ACC112 (cell line): ENCODE results near the gene UAP1L1.
"Not testable (repeated sequence)": the region's sequence is repeated elsewhere in the genome, so short reads cannot be mapped to it uniquely, and the experiment has no call there.

Source experiments
- H2AFZ ChIP-seq: fragments of 200-600 bp; sonication (generic); one replicate; pipeline ENCODE4 v1.6.0; 2017; ENCODE audit warnings: antibody characterized with exemption, low read length; ENCODE audit not compliant: unreplicated experiment
- H3K27ac ChIP-seq: fragments of 200-600 bp; sonication (generic); 2 replicates; pipeline ENCODE4 v1.5.1; 2014; ENCODE audit warnings: low read depth, mild to moderate bottlenecking, antibody characterized with exemption, low read length, moderate library complexity
- H3K27me3 ChIP-seq: fragments of 200-600 bp; sonication (generic); 2 replicates; pipeline ENCODE4 v1.6.1; 2014; ENCODE audit warnings: mild to moderate bottlenecking, antibody characterized with exemption, low read length, moderate library complexity, mixed read lengths; ENCODE audit not compliant: insufficient read depth
- H3K36me3 ChIP-seq: fragments of 200-600 bp; sonication (generic); 2 replicates; pipeline ENCODE4 v1.6.1; 2016; ENCODE audit warnings: mild to moderate bottlenecking, antibody characterized with exemption, low read length, moderate library complexity, mixed read lengths; ENCODE audit not compliant: insufficient read depth
- H3K4me1 ChIP-seq: fragments of 200-600 bp; sonication (generic); one replicate; pipeline ENCODE4 v1.6.1; 2016; ENCODE audit warnings: low read length, mixed read lengths; ENCODE audit not compliant: insufficient read depth, unreplicated experiment, control insufficient read depth
- H3K4me3 ChIP-seq: fragments of 200-600 bp; sonication (generic); 2 replicates; pipeline ENCODE4 v1.5.1; 2014; ENCODE audit warnings: mild to moderate bottlenecking, low read depth, low read length
- H3K79me2 ChIP-seq: fragments of 200-600 bp; sonication (generic); one replicate; pipeline ENCODE4 v1.6.0; 2016; ENCODE audit warnings: low read length; ENCODE audit not compliant: control insufficient read depth, unreplicated experiment, insufficient read depth

UAP1L1 gene

GRCh38 chr9:137118092-137118603 lies 40.8 kb downstream of the UAP1L1 start:
- not testable (repeated sequence) for H3K4me3 ChIP-seq, H3K79me2 ChIP-seq, H3K27ac ChIP-seq, H2AFZ ChIP-seq, H3K36me3 ChIP-seq, H3K4me1 ChIP-seq, H3K27me3 ChIP-seq

GRCh38 chr9:137121927-137122795 lies 44.8 kb downstream of the UAP1L1 start:
- not testable (repeated sequence) for H3K79me2 ChIP-seq, H3K27ac ChIP-seq, H3K4me3 ChIP-seq, H2AFZ ChIP-seq, H3K27me3 ChIP-seq, H3K36me3 ChIP-seq, H3K4me1 ChIP-seq

GRCh38 chr9:137122796-137123467 lies 45.6 kb downstream of the UAP1L1 start:
- not testable (repeated sequence) for H3K79me2 ChIP-seq, H3K27me3 ChIP-seq, H2AFZ ChIP-seq, H3K4me1 ChIP-seq, H3K4me3 ChIP-seq, H3K27ac ChIP-seq, H3K36me3 ChIP-seq

- Histone ChIP-seq H3K27ac (no peak overlapping the region), H3K27me3 (no peaks in the 10 kb centered on the region), H3K4me1 (peaks cover 10% of the 10 kb centered on the region), H3K36me3 (no peaks in the 10 kb centered on the region), H3K79me2 (peaks cover 15% of the 10 kb centered on the region), H2AFZ (no peak overlapping the region), H3K4me3 (no peak overlapping the region)
Measured at GRCh38 chr9:137123468-137123837, 46.1 kb downstream of the UAP1L1 start.

GRCh38 chr9:137123952-137124462 lies 46.7 kb downstream of the UAP1L1 start:
- not testable (repeated sequence) for H3K27me3 ChIP-seq, H3K36me3 ChIP-seq, H3K27ac ChIP-seq, H3K4me3 ChIP-seq, H2AFZ ChIP-seq
- Histone ChIP-seq H3K4me1 (peaks cover 15% of the 10 kb centered on the region), H3K79me2 (peaks cover 20% of the 10 kb centered on the region)

GRCh38 chr9:137126786-137127185 lies 49.5 kb downstream of the UAP1L1 start:
- H3K36me3 ChIP-seq = no peaks in the 10 kb centered on the region
- H3K79me2 ChIP-seq = peaks cover 25% of the 10 kb centered on the region
- peaks cover 15% of the 10 kb centered on the region for H3K4me1 ChIP-seq
- H3K27ac ChIP-seq = no peak overlapping the region
- no peaks in the 10 kb centered on the region for H3K27me3 ChIP-seq
- no peak overlapping the region for H3K4me3 ChIP-seq
- no peak overlapping the region for H2AFZ ChIP-seq

GRCh38 chr9:137127301-137128157 lies 50.2 kb downstream of the UAP1L1 start:
- H3K27me3 ChIP-seq = no peaks in the 10 kb centered on the region
- peaks cover 25% of the 10 kb centered on the region for H3K79me2 ChIP-seq
- H2AFZ ChIP-seq = no peak overlapping the region
- H3K4me3 ChIP-seq = peak overlapping the region; percentile 80
- H3K36me3 ChIP-seq = no peaks in the 10 kb centered on the region
- H3K4me1 ChIP-seq = peaks cover 15% of the 10 kb centered on the region
- no peak overlapping the region for H3K27ac ChIP-seq

- Histone ChIP-seq H3K79me2 (peaks cover 25% of the 10 kb centered on the region), H3K4me1 (peaks cover 15% of the 10 kb centered on the region), H3K36me3 (no peaks in the 10 kb centered on the region), H3K27me3 (no peaks in the 10 kb centered on the region), H3K4me3 (peak overlapping the region; percentile 80), H2AFZ (no peak overlapping the region), H3K27ac (no peak overlapping the region; the same call in 1 of the 2 replicates)
Measured at GRCh38 chr9:137128158-137128861, 51.0 kb downstream of the UAP1L1 start.

GRCh38 chr9:137128862-137129455 lies 51.6 kb downstream of the UAP1L1 start:
- Histone ChIP-seq H3K4me1 (peaks cover 15% of the 10 kb centered on the region), H3K36me3 (no peaks in the 10 kb centered on the region), H3K27ac (no peak overlapping the region; the same call in 1 of the 2 replicates), H3K4me3 (peak overlapping the region; percentile 80), H2AFZ (peak overlapping the region; percentile 19), H3K79me2 (peaks cover 25% of the 10 kb centered on the region), H3K27me3 (no peaks in the 10 kb centered on the region)
